A673 (cell line): Measurements from ENCODE around the gene UNK.

Source experiments
- CTCF ChIP-seq: fragments of 300-800, 200-600 bp; sonication (generic); conservative IDR thresholded peaks from 2 replicates; pipeline ENCODE4 v1.5.1; 2017; ENCODE audit warnings: low read depth, mild to moderate bottlenecking, antibody characterized with exemption, low read length, moderate library complexity, mixed read lengths
- EZH2 ChIP-seq: fragments of 200-600 bp; sonication (generic); IDR thresholded peaks from 2 replicates; pipeline ENCODE4 v1.6.1; 2017; ENCODE audit warnings: borderline replicate concordance, low read depth, mild to moderate bottlenecking, mixed read lengths, antibody characterized with exemption, low read length; ENCODE audit not compliant: poor library complexity, severe bottlenecking

- TF ChIP-seq CTCF = no peak
- no peak for TF ChIP-seq EZH2
Measured at GRCh38 chr17:75795820-75796607, 11.4 kb downstream of the UNK start.
